Stimulated activated naive CD4-positive, alpha-beta T cell treated with Interleukin-2 at 50 U/mL for 16 hours (primary cell): ENCODE measurements around the gene CLMN.

ENCODE experiments used
- DNase-seq: peaks from one replicate; lab custom pipeline; 2025; lab: John Stamatoyannopoulos, UW

CLMN gene

DNA sequence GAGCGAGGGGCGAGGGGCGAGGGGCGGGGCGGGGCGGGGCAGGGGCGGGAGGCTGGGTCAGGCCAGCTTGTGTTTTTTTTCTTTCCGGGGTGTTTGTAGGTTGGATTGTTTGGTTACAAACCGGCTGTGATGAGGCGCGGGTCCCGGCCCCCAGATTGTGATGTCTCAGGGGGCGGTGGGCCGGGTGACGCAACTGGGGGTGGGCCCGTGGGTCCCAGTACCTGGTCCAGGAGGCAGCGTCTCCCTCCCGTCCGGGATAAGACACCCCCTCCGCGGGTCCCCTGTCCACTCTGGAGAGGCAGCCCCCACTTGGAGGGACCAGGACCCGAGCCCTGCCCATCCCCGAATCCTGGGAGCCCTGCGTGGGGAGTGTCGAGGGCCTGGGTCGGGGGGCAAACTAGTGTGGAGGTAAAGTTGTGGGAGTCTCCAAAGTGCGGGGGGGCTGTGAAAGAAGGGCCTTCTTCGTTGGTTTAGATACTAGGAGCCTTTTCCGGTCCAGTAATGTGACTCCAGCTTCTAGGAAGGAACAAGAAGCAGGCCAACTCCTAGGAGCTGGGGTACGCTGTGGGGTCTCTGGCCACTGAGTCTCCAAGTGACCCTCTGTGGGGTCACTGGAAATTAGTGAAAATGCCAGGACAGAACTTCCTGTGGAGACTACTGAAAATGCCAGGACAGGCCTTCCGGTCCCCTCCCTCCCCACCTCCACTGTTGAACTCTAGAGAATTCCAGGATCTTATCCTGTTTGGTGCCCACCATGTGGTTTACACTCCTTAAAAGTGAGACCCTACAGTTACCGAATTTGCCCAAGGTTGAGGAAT lies 579 bp upstream of the CLMN start:
- no peak for DNase-seq

DNA sequence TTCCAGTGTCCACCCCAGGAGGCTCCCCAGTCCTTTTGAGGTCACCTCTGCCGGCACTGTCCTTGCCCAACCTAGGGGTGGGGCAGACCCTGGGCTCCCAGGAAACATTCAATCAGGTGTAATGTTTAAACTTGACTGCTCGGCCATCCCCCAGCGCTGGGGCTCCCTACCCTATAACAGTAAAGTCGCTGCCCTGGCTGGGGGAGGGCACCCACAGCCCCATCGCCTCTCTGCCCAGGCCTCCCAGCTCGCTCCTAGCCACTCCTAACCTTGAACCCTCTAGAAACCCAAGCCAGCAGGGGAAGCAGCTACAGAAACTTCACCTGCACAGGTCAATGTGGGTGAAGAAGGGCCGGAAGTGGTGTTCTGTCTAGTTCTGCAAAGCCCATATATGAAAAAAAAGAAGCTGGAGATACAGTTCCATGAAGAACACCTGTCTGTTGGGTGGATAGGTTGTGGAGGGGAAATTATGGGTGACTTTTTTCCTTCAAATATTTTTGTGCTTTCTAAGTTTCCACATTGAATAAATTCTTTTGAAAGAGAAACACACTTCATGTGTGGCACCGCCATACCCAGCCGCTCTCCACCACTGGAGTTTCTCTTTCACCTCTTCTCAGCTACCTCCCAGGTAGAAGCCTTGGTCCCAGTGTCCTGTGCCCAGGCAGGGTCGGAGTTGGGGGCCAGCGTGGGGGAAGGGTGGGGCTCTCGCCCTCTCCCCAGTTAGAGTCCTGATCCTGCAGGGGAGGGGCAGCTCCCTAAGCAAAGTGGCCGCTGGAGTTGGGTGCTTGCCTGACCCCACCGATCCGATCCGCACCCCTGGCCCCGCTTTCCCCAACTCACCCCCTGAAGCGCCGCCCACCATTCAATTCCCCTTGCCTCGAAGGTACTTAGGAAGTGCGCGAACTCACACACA lies 1.1 kb downstream of the CLMN start:
- DNase-seq: no peak

- no peak for DNase-seq
Measured at GRCh38 chr14:95317817-95318343, 1.8 kb downstream of the CLMN start.

DNA sequence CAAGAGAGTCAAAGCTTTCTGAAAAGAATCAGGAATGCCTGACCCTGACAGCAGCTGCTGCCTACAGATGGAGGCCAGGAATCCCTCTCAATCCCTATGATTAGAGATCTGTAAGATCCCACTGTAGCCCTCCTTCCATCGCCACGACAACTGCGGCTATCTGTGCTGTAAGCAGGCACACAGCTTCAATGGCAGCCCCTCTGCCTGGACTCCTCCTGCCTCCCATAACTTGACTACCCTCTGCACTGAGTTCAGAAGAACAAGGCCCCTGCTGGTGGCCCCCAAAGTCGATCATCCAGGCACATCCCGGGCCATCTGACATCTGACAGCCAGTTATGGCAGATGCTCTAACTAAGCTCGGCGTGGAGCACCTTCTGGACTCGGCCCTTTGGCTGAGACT lies 2.9 kb downstream of the CLMN start:
- no peak for DNase-seq

DNA sequence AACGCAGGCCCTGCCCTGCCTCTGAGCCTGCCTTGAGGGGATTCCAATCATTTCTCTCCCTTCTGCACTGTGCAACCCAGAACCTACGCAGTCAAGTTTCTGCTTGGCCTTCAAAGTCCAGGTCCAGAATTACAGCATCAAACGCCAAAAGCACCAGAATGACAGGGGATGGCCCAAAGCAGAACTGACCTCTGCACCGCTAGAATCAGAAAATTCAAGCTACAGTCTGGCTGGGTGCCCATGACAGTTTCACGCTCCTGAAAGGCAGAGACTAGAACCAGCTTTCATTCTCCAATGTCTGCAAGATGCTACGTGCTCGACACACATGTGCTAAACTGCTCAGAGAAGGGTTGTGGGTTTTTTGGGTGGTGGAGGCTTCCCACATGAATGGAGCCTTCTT lies 4.1 kb downstream of the CLMN start:
- DNase-seq: no peak

DNA sequence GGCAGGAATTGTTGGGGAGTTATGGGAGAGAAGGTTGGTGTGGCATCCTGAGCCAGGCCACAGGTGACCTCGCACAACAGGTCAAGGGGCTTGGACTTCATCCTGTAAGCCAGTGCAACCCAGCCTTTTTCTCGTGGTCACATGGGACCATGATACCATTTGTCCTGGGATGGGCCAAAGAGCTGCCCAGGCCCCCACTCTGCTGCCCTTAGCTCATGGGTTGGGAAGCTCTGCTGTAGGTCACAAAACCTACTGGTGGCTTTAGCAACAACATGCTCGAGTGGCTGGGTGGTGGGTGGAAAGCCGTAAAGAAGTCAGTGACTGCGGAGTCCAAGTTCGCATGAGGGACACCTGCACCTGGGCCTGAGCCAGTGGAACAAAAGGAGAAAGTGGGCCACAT lies 4.6 kb downstream of the CLMN start:
- no peak for DNase-seq

GRCh38 chr14:95314609-95315008 lies 5.1 kb downstream of the CLMN start:
- peak; percentile 6 for DNase-seq

DNA sequence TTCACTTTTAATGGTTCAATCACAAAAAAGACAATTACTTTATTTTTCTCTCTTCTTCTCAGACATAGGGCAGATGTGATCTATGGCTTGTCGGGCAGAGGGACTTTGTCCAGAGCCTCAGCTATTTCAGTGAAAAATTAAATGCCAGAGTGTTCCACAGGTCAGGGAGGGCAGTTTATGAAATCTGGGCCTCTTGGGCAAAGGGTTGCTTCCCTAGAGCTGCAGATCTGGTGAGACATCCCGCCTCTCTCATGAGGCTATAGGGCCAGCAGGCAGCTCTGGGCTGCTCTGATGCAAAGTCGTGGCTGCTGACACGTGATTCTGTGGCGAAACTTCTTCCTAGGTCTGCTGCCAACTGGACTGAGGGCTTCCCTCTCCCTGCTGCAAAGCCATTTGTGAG lies 6.0 kb downstream of the CLMN start:
- no peak for DNase-seq

DNA sequence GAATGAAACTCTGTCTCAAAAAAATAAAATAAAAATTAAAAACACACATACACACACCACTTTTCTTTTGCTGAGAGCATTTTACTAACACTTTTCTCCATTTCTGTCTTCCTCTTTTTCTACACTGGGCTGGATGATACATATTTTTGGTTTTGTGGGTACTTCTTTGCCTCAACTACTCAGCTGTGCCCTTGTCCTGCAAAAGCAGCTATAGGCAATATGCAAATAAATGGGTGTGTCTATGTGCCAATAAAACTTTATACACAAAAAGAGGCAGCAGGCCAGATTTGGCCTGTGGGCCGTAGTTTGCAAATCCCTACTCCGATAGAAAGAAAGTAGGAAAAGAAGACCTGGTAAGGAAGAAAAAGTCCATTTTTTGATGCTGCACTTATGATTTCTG lies 6.5 kb downstream of the CLMN start:
- DNase-seq: no peak

DNA sequence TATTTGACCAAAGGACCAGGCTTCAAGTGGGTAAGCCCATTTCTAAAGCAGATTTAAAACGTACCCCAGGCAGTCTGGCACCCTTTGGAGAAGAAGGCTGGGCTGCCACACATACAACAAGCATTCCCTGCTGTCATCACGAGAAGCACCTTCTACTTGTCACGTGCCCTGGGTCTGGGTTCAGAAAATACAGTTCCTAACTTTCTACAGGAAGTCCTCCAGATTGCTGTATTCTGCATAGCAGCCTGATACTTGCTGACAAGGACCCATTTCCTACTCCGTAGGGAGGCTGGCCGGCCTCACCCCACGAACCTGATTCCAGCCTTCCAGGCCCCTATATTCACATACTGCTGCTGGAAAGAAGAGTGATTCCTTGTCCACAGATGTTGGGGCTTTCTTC lies 7.4 kb downstream of the CLMN start:
- DNase-seq: no peak

GRCh38 chr14:95311752-95312151 lies 8.0 kb downstream of the CLMN start:
- no peak for DNase-seq

GRCh38 chr14:95310635-95311380 lies 8.9 kb downstream of the CLMN start:
- DNase-seq: no peak

DNA sequence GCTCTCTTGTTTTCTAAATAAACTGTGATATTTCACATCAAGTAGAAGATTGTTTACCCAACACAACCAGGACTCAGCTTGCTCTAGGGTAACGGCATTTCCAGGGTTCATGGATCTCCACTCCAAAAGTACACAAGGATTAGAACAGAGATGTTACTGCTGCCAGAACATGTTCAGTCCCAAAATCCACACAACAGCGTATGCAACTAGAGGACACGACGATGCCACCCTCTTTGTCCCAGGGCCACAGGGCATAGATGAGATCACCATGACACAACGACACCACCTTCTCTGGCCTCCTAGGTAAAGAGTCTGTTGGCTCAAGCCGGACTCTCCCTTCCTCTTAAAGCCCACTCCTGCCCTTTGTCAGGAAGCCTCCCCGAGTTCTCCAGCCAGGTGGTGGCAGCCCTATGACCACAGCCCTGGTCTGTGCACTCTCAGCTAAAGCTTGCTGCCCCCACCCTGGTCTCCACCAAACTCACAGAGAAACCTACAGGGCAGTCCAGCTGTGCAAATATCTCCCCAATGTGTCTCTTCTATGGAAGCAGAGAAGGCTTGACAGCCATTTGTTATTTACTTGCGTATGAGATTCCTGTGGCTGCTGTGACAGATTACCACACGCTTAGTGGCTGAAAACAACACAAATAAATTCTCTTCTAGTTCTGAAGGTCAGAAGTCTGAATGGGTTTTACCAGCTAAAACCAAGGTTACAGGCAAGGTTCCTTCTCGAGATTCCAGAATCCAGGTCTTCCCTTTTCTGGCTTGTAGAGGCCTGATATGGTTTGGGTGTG lies 10.3 kb downstream of the CLMN start:
- no peak for DNase-seq

- no peak for DNase-seq
Measured at GRCh38 chr14:95308073-95308472, 11.6 kb downstream of the CLMN start.

GRCh38 chr14:95307402-95308041 lies 12.2 kb downstream of the CLMN start:
- DNase-seq: no peak

- DNase-seq: no peak
Measured at GRCh38 chr14:95305940-95306339, 13.8 kb downstream of the CLMN start.

GRCh38 chr14:95305145-95305544 lies 14.6 kb downstream of the CLMN start:
- DNase-seq: no peak

DNA sequence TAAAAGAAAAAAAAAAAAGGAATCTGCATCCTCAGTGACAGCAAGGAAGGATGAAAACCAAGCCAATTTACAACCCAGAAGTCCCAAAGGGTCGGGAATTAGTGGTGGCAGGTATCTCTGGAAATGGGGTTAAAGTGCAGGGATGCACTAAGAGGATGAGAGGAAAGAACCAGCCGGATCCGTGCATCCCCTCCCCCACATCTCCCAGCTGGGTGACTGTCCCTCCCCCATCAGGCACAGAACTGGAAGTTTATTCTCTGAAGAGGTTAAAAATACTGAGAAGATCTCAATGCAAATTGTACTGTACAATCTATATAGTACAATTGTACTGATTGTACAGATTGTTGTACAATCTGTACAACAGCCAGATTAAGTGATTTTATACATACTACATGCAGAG lies 15.4 kb downstream of the CLMN start:
- DNase-seq: no peak

GRCh38 chr14:95303552-95303951 lies 16.2 kb downstream of the CLMN start:
- DNase-seq: no peak

DNA sequence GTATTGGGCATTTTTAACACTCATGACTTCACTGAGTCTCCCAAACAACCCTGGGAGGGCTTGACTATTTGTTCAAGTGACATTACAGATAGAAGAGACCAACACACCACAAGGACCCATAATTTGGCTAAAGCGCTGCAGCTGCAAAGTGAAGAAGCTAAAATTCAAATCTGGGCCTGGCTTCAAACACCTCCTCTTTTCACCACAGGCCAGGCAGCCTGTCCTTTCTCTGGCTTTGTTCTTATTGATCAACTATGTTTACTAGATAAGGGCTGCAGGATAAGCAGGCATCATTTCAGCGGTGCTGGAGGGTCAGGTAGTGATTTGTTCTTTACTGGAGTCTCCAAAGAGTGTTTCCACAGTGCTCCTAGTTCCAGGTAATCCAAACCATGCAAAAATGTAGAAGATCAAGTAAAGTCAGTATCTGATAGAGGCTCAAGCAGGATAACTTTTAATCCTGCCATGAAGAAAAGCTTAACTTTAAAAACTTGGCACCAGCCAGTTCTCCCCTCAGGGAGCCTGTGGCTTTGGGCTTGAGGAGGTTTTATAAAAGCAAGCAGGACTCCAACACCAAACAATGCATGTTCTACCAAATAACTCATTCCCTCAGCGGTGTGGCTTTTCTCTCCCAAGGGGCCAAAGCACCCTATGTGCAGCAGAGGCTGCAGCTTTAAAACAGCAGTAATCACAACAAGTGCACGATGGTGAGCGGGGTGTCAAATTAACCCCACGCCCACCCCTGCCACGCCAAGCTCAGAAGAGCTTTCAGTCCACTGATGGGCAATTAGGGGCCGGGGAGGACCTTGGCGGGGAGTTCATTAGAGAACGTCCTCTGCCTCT lies 16.8 kb downstream of the CLMN start:
- no peak for DNase-seq
